ENCODE data around the gene COL1A1.

The COL1A1 gene

GRCh38 chr17:50172130-50172529, 29.3 kb downstream of the COL1A1 start:
- DNase-seq (ENCODE audit: low read depth), result no peak

GRCh38 chr17:50171371-50172071, 29.9 kb downstream of the COL1A1 start:
- no peak for DNase-seq (ENCODE audit: low read depth)

- DNase-seq (ENCODE audit: low read depth), result no peak
Measured at GRCh38 chr17:50170662-50171370, 30.6 kb downstream of the COL1A1 start.

GRCh38 chr17:50169881-50170459, 31.5 kb downstream of the COL1A1 start:
- no peak for DNase-seq (ENCODE audit: low read depth)

- no peak for DNase-seq (ENCODE audit: low read depth)
Measured at GRCh38 chr17:50169121-50169764, 32.2 kb downstream of the COL1A1 start.

GRCh38 chr17:50168319-50168718, 33.1 kb downstream of the COL1A1 start:
- no peak for DNase-seq (ENCODE audit: low read depth)

GRCh38 chr17:50167371-50167770, 34.1 kb downstream of the COL1A1 start:
- DNase-seq (ENCODE audit: low read depth), result no peak

GRCh38 chr17:50166518-50167181, 34.8 kb downstream of the COL1A1 start:
- no peak for DNase-seq (ENCODE audit: low read depth)

- no peak for DNase-seq (ENCODE audit: low read depth)
Measured at GRCh38 chr17:50165867-50166517, 35.4 kb downstream of the COL1A1 start, which contains the start of gene SGCA. Gene SGCA (plus strand): TSS chr17:50166005. CDS start chr17:50166041, 36 bp downstream.

- DNase-seq (ENCODE audit: low read depth), result no peak
Measured at GRCh38 chr17:50165466-50165865, 36.0 kb downstream of the COL1A1 start.

- no peak for DNase-seq (ENCODE audit: low read depth)
Measured at GRCh38 chr17:50165066-50165465, 36.4 kb downstream of the COL1A1 start.

GRCh38 chr17:50164697-50164988, 36.8 kb downstream of the COL1A1 start:
- DNase-seq (ENCODE audit: low read depth), result no peak

GRCh38 chr17:50163843-50164696, 37.4 kb downstream of the COL1A1 start:
- DNase-seq (ENCODE audit: low read depth), result no peak

- no peak for DNase-seq (ENCODE audit: low read depth)
Measured at GRCh38 chr17:50162466-50163254, 38.8 kb downstream of the COL1A1 start.

GRCh38 chr17:50161911-50162288, 39.5 kb downstream of the COL1A1 start:
- no peak for DNase-seq (ENCODE audit: low read depth)

- peak; percentile 72 for DNase-seq (ENCODE audit: low read depth)
Measured at GRCh38 chr17:50161023-50161910, 40.2 kb downstream of the COL1A1 start.

- no peak for DNase-seq (ENCODE audit: low read depth)
Measured at GRCh38 chr17:50157891-50158290, 43.5 kb downstream of the COL1A1 start.

- no peak for DNase-seq (ENCODE audit: low read depth)
Measured at GRCh38 chr17:50155115-50155819, 46.2 kb downstream of the COL1A1 start.
